Endothelial cell of umbilical vein (primary cell): Measurements from ENCODE around the gene SLC52A1. TPM values are rescaled to one million over a fixed set of nuclear protein-coding genes. Genes with fewer than 3 reads are reported as not detected.
A peak's percentile ranks its signal among the peaks of the same experiment; 100 is the strongest.

ENCODE experiments used
- BruUV-seq: library from RNA; stranded (reverse); fragments of 400-500 nt; replicated peaks from 2 replicates; lab custom pipeline; 2021; lab: Mats Ljungman, UMichigan
- CTCF ChIA-PET: fragments of 300-600, 350-600 bp; sonication (Branson Sonifier 250); formaldehyde crosslinking; loops from one replicate; lab custom pipeline; 2021; ENCODE audit warnings: antibody characterized with exemption, inconsistent platforms; lab: Charles Lee
- POLR2A ChIA-PET: fragments of 300-600, 350-600 bp; sonication (Branson Sonifier 250); formaldehyde crosslinking; loops from one replicate; lab custom pipeline; 2021; ENCODE audit warnings: antibody characterized with exemption, inconsistent platforms; lab: Charles Lee
- DNase-seq: peaks from one replicate; pipeline ENCODE4 v3.0.0-alpha.2; 2011; ENCODE audit warnings: low read depth, low spot score
- FAIRE-seq: peaks from 2 replicates; lab custom pipeline; 2011; peaks lifted over from hg19 to GRCh38; lab: Jason Lieb, UNC
- H2AFZ ChIP-seq: 2 replicates; pipeline ENCODE4 v1.6.0; 2012; ENCODE audit warnings: low read depth, low read length, control low read depth, inconsistent platforms
- H3K27ac ChIP-seq: 2 replicates; pipeline ENCODE4 v1.5.1; 2011; ENCODE audit warnings: low read depth, mild to moderate bottlenecking, control low read depth, low read length, moderate library complexity; ENCODE audit not compliant: insufficient read depth
- H3K27me3 ChIP-seq, 2 experiments: 2 replicates each; pipeline versions ENCODE4 v1.6.0 to v1.6.1; 2011; ENCODE audit warnings: low read length in 2 of 2, mixed read lengths in 1 of 2; ENCODE audit not compliant: control insufficient read depth in 2 of 2, insufficient read depth in 2 of 2
- H3K36me3 ChIP-seq, 2 experiments: 2 replicates in 1 of 2; 3 replicates in 1 of 2; pipeline ENCODE4 v1.5.1; 2011; ENCODE audit warnings: low read length in 2 of 2, mild to moderate bottlenecking in 1 of 2, moderate library complexity in 1 of 2; ENCODE audit not compliant: control insufficient read depth in 2 of 2, insufficient read depth in 2 of 2; ENCODE audit errors: extremely low read depth in 1 of 2
- H3K4me1 ChIP-seq: 3 replicates; pipeline ENCODE4 v1.5.1; 2011; ENCODE audit warnings: mild to moderate bottlenecking, low read length; ENCODE audit not compliant: control insufficient read depth, insufficient read depth; ENCODE audit errors: extremely low read depth
- H3K4me2 ChIP-seq: 2 replicates; pipeline ENCODE4 v1.6.1; 2011; ENCODE audit warnings: low read length, control low read depth, mixed read lengths; ENCODE audit not compliant: insufficient read depth
- H3K4me3 ChIP-seq, 3 experiments: fragments of 200-600 bp in 1 of 3; sonication (generic), shearing (Covaris generic) in 1 of 3; replicated peaks in 1 of 3; 2 replicates each; pipeline ENCODE4 v1.5.1; 2011 to 2016; ENCODE audit warnings: control low read depth in 3 of 3, low read length in 3 of 3, mild to moderate bottlenecking in 2 of 3, inconsistent platforms in 1 of 3, low read depth in 1 of 3, moderate library complexity in 1 of 3; ENCODE audit not compliant: insufficient read depth in 1 of 3
- H3K79me2 ChIP-seq: 2 replicates; pipeline ENCODE4 v1.6.0; 2012; ENCODE audit warnings: low read length, inconsistent platforms; ENCODE audit not compliant: control insufficient read depth, insufficient read depth
- H3K9ac ChIP-seq: replicated peaks from 2 replicates; pipeline ENCODE3; 2011; ENCODE audit warnings: low read length, control low read depth; ENCODE audit not compliant: insufficient read depth; ENCODE audit errors: extremely low read depth
- H3K9me1 ChIP-seq: replicated peaks from 3 replicates; pipeline ENCODE4 v1.6.0; 2011; ENCODE audit warnings: mild to moderate bottlenecking, low read length; ENCODE audit not compliant: control insufficient read depth, insufficient read depth; ENCODE audit errors: extremely low read depth
- H3K9me3 ChIP-seq: replicated peaks from 2 replicates; pipeline ENCODE4 v1.5.1; 2012; ENCODE audit warnings: low read length, inconsistent platforms; ENCODE audit not compliant: control insufficient read depth, insufficient read depth
- H4K20me1 ChIP-seq: replicated peaks from 2 replicates; pipeline ENCODE3; 2011; ENCODE audit warnings: mild to moderate bottlenecking, low read length; ENCODE audit not compliant: control insufficient read depth, insufficient read depth; ENCODE audit errors: extremely low read depth
- EZH2 ChIP-seq: IDR thresholded peaks from 2 replicates; pipeline ENCODE4 v1.6.1; 2012; ENCODE audit warnings: borderline replicate concordance, low read depth, mild to moderate bottlenecking, moderate library complexity, low read length, inconsistent platforms; ENCODE audit not compliant: severe bottlenecking
- FOS ChIP-seq: IDR thresholded peaks from 2 replicates; pipeline ENCODE4 v1.6.1; 2011; ENCODE audit warnings: mild to moderate bottlenecking, low read length, moderate library complexity, borderline replicate concordance; ENCODE audit not compliant: insufficient read depth
- GATA2 ChIP-seq: IDR thresholded peaks from 2 replicates; pipeline ENCODE4 v1.7.0; 2011; ENCODE audit warnings: low read depth, mild to moderate bottlenecking, moderate library complexity, mixed read lengths, low read length; ENCODE audit not compliant: insufficient read length, insufficient read depth
- JUN ChIP-seq: IDR thresholded peaks from 2 replicates; pipeline ENCODE4 v1.6.1; 2011; ENCODE audit warnings: borderline replicate concordance, low read depth; ENCODE audit not compliant: insufficient read length, insufficient read depth
- MAX ChIP-seq: IDR thresholded peaks from 2 replicates; pipeline ENCODE4 v1.6.1; 2011; ENCODE audit not compliant: insufficient read depth, insufficient read length
- MYC ChIP-seq: IDR thresholded peaks from one replicate; pipeline ENCODE4 v1.6.1; 2011; ENCODE audit warnings: mild to moderate bottlenecking, low read depth, low read length
- POLR2A ChIP-seq: IDR thresholded peaks from 2 replicates; pipeline ENCODE4 v1.6.1; 2012; ENCODE audit warnings: low read depth, mild to moderate bottlenecking, control low read depth, low read length
- dilution Hi-C: fragments of 300-500 bp; cut with MboI; formaldehyde crosslinking; loops from one replicate; pipeline ENCODE4 v1.15.0; 2019; ENCODE audit warnings: low sequenced_read_pairs; ENCODE audit not compliant: extremely low pct_ligation_motif_present
- intact Hi-C: fragments of 100-400 bp; cut with micrococcal nuclease; formaldehyde crosslinking; loops from one replicate; pipeline ENCODE4 v1.10.0; 2022
- polyA plus RNA-seq, 4 experiments: library from polyadenylated mRNA; depleted of rRNA in 3 of 4; stranded (reverse) in 3 of 4; unstranded in 1 of 4; fragments of >200 nt; gene quantifications; 2 replicates each; pipeline versions ENCODE4 v1.2.1 to v1.2.3, GENCODE V29; 2011 to 2012; ENCODE audit warnings: missing spikeins in 1 of 4
- total RNA-seq: library from RNA; stranded (reverse); gene quantifications from 2 replicates; pipeline ENCODE4 v1.2.3, GENCODE V29; 2021
- TF ChIP-seq, protein P1 (sequence below), 2 donors: IDR thresholded peaks; 1 replicate in 1 of 2; 2 replicates in 1 of 2; pipeline ENCODE4 v1.5.1; 2011; ENCODE audit warnings: low read length in 2 of 2, mild to moderate bottlenecking in 2 of 2, moderate library complexity in 2 of 2, control low read depth in 1 of 2, inconsistent platforms in 1 of 2, low read depth in 1 of 2; ENCODE audit not compliant: insufficient read depth in 1 of 2; ENCODE audit errors: extremely low read depth in 1 of 2

The SLC52A1 gene
- total and polyA plus RNA-seq, 2 donors (not counting 3 experiments of a cell fraction or from before 2014, with no cell fraction given): 0.04 TPM; not detected in 1

DNA sequence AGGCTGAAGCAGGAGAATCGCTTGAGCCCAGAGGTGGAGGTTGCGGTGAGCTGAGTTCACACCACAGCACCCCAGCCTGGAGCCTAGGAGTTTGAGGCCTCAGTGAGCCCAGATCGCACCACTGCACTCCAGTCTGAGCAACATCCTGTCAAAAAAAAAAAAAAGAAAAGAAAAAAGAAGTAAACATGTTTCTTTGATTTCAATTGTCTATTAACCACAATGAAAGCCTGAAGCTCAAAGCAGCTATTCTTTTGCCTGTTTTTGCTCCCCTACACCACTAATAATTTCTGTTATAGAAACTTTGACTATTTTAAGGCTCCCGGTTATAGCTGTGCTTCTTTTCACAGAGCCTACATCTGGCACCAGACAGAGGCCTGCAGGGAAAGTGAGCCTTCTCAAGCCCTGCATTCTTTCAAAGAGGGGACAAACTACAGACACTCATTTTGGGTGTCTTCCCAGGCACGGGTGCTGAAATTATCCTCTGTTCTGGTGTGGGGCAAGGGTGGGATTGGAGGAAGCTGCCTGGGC, 14.2 kb upstream of the SLC52A1 start:
- BruUV-seq: no TSS peak
- peak overlapping the region; percentile 4 for H3K9ac ChIP-seq
- no peaks in the 10 kb centered on the region for H4K20me1 ChIP-seq
- H3K4me3 ChIP-seq: no peak overlapping the region
- POLR2A ChIA-PET: no interaction called here
- intact Hi-C loops: no loop called here
- no peak overlapping the region for H3K27ac ChIP-seq
- dilution Hi-C loops: no loop called here
- no peaks in the 10 kb centered on the region for H3K9me1 ChIP-seq
- H2AFZ ChIP-seq: peak overlapping the region; percentile 34
- DNase-seq (peak; percentile 49), FAIRE-seq (no peak)
- no peak overlapping the region for H3K4me2 ChIP-seq
- no peak for TF ChIP-seq JUN
- no peak for TF ChIP-seq FOS
- no peak for TF ChIP-seq MYC
- TF ChIP-seq, protein P1, sequence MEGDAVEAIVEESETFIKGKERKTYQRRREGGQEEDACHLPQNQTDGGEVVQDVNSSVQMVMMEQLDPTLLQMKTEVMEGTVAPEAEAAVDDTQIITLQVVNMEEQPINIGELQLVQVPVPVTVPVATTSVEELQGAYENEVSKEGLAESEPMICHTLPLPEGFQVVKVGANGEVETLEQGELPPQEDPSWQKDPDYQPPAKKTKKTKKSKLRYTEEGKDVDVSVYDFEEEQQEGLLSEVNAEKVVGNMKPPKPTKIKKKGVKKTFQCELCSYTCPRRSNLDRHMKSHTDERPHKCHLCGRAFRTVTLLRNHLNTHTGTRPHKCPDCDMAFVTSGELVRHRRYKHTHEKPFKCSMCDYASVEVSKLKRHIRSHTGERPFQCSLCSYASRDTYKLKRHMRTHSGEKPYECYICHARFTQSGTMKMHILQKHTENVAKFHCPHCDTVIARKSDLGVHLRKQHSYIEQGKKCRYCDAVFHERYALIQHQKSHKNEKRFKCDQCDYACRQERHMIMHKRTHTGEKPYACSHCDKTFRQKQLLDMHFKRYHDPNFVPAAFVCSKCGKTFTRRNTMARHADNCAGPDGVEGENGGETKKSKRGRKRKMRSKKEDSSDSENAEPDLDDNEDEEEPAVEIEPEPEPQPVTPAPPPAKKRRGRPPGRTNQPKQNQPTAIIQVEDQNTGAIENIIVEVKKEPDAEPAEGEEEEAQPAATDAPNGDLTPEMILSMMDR (IDR thresholded peaks at IDR 0.05; ENCODE audit: extremely low read depth in 1 of 2, insufficient read depth in 1 of 2, low read depth in 1 of 2, low read length in 2 of 2): no peak
- TF ChIP-seq EZH2: no peak
- no peak for TF ChIP-seq GATA2
- no peak for TF ChIP-seq MAX
- no peak for TF ChIP-seq POLR2A
- H3K36me3 ChIP-seq: no peaks in the 10 kb centered on the region
- no peaks in the 10 kb centered on the region for H3K9me3 ChIP-seq
- H3K27me3 ChIP-seq: no peaks in the 10 kb centered on the region
- no peaks in the 10 kb centered on the region for H3K79me2 ChIP-seq
- H3K4me1 ChIP-seq: peaks cover 6% of the 10 kb centered on the region
- CTCF ChIA-PET: interaction anchor here (1.0 to 2.2 kb wide), 5 partner anchors 9 to 17 kb away, joined by 3 to 9 read pairs (median 4); partner anchors contain the start of gene SLC52A1
